SK-N-SH treated with all-trans-retinoic acid at 6 μM for 48 hours (cell line): ENCODE measurements around the gene KLK4.

Experiments used
- ARNTL ChIP-seq: fragments of 450-650 bp; formaldehyde crosslinking; IDR thresholded peaks from 2 replicates; pipeline ENCODE4 v1.5.0; 2020; ENCODE audit warnings: low read depth, mild to moderate bottlenecking, moderate library complexity, borderline replicate concordance
- BACH2 ChIP-seq: fragments of 250-450 bp; sonication (Bioruptor Pico); IDR thresholded peaks from 2 replicates; pipeline ENCODE4 v1.9.0; 2021; ENCODE audit warnings: mild to moderate bottlenecking, borderline replicate concordance
- CSDC2 ChIP-seq: fragments of 250-450 bp; sonication (Bioruptor Pico); IDR thresholded peaks from 2 replicates; pipeline ENCODE4 v1.5.0; 2020; ENCODE audit warnings: mild to moderate bottlenecking, moderate library complexity
- OSR1 ChIP-seq: fragments of 250-450 bp; sonication (Bioruptor Pico); IDR thresholded peaks from 2 replicates; pipeline ENCODE4 v1.8.0; 2022; ENCODE audit warnings: moderate library complexity, mild to moderate bottlenecking, inconsistent platforms
- PPARA ChIP-seq: fragments of 250-450 bp; sonication (Bioruptor Pico); IDR thresholded peaks from 2 replicates; pipeline ENCODE4 v1.5.0; 2020; ENCODE audit warnings: mild to moderate bottlenecking, borderline replicate concordance
- RARB ChIP-seq: fragments of 250-450 bp; sonication (Bioruptor Pico); IDR thresholded peaks from 2 replicates; pipeline ENCODE4 v1.8.0; 2021; ENCODE audit warnings: mild to moderate bottlenecking, moderate library complexity
- SNAI2 ChIP-seq: fragments of 250-450 bp; sonication (Bioruptor Pico); IDR thresholded peaks from 2 replicates; pipeline ENCODE4 v1.5.0; 2020; ENCODE audit warnings: mild to moderate bottlenecking, moderate library complexity
- TCF4 ChIP-seq: fragments of 250-450 bp; sonication (Bioruptor Pico); IDR thresholded peaks from 2 replicates; pipeline ENCODE4 v1.8.0; 2021; ENCODE audit warnings: mild to moderate bottlenecking, moderate library complexity, borderline replicate concordance
- ZFP3 ChIP-seq: fragments of 250-450 bp; sonication (Bioruptor Pico); IDR thresholded peaks from 2 replicates; pipeline ENCODE4 v1.5.0; 2020; ENCODE audit warnings: mild to moderate bottlenecking, moderate library complexity
- ZNF8 ChIP-seq: fragments of 450-650 bp; formaldehyde crosslinking; IDR thresholded peaks from 2 replicates; pipeline ENCODE4 v1.5.0; 2020; ENCODE audit warnings: mild to moderate bottlenecking, moderate library complexity
- TF ChIP-seq, protein P1 (sequence below): fragments of 250-450 bp; sonication (Bioruptor Pico); IDR thresholded peaks from 2 replicates; pipeline ENCODE4 v1.8.0; 2020; ENCODE audit warnings: mild to moderate bottlenecking, moderate library complexity, borderline replicate concordance
- TF ChIP-seq, protein P2 (sequence below): fragments of 250-450 bp; sonication (Bioruptor Pico); IDR thresholded peaks from 2 replicates; pipeline ENCODE4 v1.5.1; 2021; ENCODE audit warnings: mild to moderate bottlenecking, moderate library complexity

DNA sequence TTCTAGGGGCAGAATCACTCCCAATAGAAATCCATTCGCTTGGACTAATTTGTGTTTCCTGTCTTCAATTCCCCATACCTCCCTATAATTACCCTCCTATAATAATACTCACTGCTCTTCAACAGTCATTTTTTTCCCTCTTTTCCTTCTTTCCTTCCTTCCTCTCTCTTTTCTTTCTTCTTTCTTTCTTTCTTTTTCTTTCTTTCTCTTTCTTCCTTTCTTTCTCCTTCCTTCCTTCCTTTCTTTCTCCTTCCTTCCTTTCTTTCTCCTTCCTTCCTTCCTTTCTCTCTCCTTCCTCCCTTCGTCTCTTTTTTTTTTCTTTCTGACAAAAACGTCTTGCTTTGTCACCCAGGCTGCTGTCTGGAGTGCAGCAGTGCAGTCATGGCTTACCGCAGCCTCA, 33.6 kb upstream of the KLK4 start:
- TF ChIP-seq, protein P1, sequence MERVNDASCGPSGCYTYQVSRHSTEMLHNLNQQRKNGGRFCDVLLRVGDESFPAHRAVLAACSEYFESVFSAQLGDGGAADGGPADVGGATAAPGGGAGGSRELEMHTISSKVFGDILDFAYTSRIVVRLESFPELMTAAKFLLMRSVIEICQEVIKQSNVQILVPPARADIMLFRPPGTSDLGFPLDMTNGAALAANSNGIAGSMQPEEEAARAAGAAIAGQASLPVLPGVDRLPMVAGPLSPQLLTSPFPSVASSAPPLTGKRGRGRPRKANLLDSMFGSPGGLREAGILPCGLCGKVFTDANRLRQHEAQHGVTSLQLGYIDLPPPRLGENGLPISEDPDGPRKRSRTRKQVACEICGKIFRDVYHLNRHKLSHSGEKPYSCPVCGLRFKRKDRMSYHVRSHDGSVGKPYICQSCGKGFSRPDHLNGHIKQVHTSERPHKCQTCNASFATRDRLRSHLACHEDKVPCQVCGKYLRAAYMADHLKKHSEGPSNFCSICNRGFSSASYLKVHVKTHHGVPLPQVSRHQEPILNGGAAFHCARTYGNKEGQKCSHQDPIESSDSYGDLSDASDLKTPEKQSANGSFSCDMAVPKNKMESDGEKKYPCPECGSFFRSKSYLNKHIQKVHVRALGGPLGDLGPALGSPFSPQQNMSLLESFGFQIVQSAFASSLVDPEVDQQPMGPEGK (CRISPR knock-in tag) = no peak
- no peak for TF ChIP-seq BACH2 (CRISPR knock-in tag)
- no peak for TF ChIP-seq ZFP3 (CRISPR knock-in tag)
- TF ChIP-seq, protein P2, sequence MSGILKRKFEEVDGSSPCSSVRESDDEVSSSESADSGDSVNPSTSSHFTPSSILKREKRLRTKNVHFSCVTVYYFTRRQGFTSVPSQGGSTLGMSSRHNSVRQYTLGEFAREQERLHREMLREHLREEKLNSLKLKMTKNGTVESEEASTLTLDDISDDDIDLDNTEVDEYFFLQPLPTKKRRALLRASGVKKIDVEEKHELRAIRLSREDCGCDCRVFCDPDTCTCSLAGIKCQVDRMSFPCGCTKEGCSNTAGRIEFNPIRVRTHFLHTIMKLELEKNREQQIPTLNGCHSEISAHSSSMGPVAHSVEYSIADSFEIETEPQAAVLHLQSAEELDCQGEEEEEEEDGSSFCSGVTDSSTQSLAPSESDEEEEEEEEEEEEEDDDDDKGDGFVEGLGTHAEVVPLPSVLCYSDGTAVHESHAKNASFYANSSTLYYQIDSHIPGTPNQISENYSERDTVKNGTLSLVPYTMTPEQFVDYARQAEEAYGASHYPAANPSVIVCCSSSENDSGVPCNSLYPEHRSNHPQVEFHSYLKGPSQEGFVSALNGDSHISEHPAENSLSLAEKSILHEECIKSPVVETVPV (CRISPR knock-in tag) = no peak
- no peak for TF ChIP-seq TCF4
- TF ChIP-seq OSR1 (CRISPR knock-in tag) = no peak
- no peak for TF ChIP-seq SNAI2 (CRISPR knock-in tag)
- TF ChIP-seq ZNF8 = no peak
- no peak for TF ChIP-seq RARB (CRISPR knock-in tag)
- TF ChIP-seq ARNTL (CRISPR knock-in tag) = no peak
- no peak for TF ChIP-seq CSDC2
- no peak for TF ChIP-seq PPARA
